Measurements from ENCODE around the gene CROCC2.

DNA sequence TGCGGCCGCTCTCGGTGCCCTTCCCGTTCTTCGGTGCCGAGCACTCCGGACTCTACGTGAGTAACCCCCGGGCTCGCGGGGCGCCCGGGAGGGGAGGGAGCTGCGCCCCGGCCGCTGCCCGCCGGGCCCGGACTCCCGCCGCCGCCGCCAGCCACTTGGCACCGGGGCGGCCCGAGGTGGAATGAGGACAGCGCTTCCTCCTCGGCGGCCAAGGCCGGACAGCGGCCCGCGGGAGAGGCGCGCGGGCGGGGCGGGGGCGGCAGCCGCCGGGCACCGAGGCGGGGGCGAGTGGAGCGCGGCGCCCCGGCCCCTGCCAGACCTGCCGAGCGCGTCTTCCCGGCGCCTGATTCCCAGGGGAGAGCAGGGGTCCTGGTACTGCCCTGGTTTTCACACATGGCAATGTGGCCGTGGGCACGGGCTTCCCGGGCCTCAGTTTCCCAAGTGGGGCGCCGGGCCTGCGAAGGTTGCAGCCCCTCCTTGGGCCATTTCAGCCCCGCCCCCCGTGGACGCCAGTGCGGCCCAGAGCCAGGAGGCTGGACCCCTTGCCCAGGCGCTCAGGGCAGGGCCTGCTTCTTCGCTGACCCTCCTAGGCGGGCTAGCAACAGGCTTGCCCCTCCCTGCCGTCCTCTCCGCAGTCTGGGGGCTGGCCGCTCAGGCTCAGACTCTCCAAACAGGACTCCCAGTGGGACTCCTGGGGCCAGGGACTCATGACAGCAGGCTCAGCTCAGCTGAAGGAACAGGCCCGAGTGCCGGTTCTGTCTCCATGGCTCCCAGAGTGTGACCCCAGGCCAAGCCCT lies 93.1 kb downstream of the CROCC2 start:
- TF ChIP-seq, protein P1, sequence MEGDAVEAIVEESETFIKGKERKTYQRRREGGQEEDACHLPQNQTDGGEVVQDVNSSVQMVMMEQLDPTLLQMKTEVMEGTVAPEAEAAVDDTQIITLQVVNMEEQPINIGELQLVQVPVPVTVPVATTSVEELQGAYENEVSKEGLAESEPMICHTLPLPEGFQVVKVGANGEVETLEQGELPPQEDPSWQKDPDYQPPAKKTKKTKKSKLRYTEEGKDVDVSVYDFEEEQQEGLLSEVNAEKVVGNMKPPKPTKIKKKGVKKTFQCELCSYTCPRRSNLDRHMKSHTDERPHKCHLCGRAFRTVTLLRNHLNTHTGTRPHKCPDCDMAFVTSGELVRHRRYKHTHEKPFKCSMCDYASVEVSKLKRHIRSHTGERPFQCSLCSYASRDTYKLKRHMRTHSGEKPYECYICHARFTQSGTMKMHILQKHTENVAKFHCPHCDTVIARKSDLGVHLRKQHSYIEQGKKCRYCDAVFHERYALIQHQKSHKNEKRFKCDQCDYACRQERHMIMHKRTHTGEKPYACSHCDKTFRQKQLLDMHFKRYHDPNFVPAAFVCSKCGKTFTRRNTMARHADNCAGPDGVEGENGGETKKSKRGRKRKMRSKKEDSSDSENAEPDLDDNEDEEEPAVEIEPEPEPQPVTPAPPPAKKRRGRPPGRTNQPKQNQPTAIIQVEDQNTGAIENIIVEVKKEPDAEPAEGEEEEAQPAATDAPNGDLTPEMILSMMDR (CRISPR knock-in tag; IDR thresholded peaks at IDR 0.05), result no peak
- TF ChIP-seq, protein P2, sequence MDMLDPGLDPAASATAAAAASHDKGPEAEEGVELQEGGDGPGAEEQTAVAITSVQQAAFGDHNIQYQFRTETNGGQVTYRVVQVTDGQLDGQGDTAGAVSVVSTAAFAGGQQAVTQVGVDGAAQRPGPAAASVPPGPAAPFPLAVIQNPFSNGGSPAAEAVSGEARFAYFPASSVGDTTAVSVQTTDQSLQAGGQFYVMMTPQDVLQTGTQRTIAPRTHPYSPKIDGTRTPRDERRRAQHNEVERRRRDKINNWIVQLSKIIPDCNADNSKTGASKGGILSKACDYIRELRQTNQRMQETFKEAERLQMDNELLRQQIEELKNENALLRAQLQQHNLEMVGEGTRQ (IDR thresholded peaks at IDR 0.05; ENCODE audit: low read depth, low read length), result no peak
- TF ChIP-seq, protein P2 (CRISPR knock-in tag; IDR thresholded peaks at IDR 0.05; ENCODE audit: borderline replicate concordance), result no peak
- TF ChIP-seq ASH2L (IDR thresholded peaks at IDR 0.05; ENCODE audit: insufficient read length, low read depth, low read length) (no peak), ZNF589 (CRISPR knock-in tag; conservative IDR thresholded peaks at IDR 0.05) (no peak), HDAC2 (CRISPR knock-in tag; IDR thresholded peaks at IDR 0.05) (no peak)
- TF ChIP-seq, protein P3, sequence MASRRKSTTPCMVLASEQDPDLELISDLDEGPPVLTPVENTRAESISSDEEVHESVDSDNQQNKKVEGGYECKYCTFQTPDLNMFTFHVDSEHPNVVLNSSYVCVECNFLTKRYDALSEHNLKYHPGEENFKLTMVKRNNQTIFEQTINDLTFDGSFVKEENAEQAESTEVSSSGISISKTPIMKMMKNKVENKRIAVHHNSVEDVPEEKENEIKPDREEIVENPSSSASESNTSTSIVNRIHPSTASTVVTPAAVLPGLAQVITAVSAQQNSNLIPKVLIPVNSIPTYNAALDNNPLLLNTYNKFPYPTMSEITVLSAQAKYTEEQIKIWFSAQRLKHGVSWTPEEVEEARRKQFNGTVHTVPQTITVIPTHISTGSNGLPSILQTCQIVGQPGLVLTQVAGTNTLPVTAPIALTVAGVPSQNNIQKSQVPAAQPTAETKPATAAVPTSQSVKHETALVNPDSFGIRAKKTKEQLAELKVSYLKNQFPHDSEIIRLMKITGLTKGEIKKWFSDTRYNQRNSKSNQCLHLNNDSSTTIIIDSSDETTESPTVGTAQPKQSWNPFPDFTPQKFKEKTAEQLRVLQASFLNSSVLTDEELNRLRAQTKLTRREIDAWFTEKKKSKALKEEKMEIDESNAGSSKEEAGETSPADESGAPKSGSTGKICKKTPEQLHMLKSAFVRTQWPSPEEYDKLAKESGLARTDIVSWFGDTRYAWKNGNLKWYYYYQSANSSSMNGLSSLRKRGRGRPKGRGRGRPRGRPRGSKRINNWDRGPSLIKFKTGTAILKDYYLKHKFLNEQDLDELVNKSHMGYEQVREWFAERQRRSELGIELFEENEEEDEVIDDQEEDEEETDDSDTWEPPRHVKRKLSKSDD (CRISPR knock-in tag; IDR thresholded peaks at IDR 0.05; ENCODE audit: low read depth), result no peak

All from HepG2 (cell line).